Measurements from ENCODE around the gene CWC15.

The CWC15 gene

DNA sequence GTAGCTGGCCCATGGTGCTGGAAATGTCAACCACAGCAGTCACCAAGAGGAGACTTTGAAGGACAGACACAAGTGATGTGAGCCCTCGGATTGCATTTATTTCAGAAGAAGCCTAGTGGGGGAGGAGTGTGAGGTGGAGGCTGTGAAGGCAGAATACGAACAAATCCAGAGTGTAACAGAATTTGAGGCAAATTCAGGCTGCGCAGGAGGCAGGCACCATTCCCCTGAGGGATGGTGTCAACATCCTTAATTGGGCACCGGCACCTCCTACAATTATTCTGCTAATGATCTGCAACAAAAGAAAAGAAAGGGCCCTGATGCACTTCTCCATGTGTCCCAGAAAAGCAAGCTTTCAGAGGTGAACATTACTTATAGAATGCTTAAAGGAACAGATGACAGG is 32.2 kb downstream of the CWC15 start:
- TF ChIP-seq, protein P1, sequence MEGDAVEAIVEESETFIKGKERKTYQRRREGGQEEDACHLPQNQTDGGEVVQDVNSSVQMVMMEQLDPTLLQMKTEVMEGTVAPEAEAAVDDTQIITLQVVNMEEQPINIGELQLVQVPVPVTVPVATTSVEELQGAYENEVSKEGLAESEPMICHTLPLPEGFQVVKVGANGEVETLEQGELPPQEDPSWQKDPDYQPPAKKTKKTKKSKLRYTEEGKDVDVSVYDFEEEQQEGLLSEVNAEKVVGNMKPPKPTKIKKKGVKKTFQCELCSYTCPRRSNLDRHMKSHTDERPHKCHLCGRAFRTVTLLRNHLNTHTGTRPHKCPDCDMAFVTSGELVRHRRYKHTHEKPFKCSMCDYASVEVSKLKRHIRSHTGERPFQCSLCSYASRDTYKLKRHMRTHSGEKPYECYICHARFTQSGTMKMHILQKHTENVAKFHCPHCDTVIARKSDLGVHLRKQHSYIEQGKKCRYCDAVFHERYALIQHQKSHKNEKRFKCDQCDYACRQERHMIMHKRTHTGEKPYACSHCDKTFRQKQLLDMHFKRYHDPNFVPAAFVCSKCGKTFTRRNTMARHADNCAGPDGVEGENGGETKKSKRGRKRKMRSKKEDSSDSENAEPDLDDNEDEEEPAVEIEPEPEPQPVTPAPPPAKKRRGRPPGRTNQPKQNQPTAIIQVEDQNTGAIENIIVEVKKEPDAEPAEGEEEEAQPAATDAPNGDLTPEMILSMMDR (IDR thresholded peaks at IDR 0.05; ENCODE audit: borderline replicate concordance, control extremely low read depth, extremely low read depth, insufficient read depth, missing control alignments), result no peak
- no peak for DNase-seq (ENCODE audit: low spot score)
- in situ Hi-C loops (cut with MboI; ENCODE audit: low sequenced_read_pairs, unreplicated experiment), result no loop called here

DNA sequence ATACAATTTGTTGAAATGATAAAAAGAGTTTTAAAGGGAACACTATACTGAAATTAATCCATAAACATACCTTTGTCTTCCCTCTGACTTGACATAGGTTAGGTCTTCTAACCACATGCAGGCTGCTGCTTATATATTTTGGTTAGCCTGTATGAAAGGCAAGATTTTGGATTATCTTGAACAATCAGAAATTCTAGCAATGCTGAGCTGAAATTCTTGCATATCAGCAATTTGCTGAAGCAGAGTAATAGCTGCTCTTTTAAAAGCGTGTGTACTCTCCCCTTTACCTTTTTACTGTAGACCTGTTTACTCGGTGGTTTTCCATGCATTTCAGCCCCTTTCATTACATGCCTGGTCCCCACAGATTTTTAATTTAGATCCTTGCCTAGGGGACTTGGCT is 34.0 kb downstream of the CWC15 start:
- TF ChIP-seq, protein P1 (IDR thresholded peaks at IDR 0.05; ENCODE audit: borderline replicate concordance, control extremely low read depth, extremely low read depth, insufficient read depth, missing control alignments), result no peak
- in situ Hi-C loops (cut with MboI; ENCODE audit: low sequenced_read_pairs, unreplicated experiment), result no loop called here
- DNase-seq (ENCODE audit: low spot score), result no peak

DNA sequence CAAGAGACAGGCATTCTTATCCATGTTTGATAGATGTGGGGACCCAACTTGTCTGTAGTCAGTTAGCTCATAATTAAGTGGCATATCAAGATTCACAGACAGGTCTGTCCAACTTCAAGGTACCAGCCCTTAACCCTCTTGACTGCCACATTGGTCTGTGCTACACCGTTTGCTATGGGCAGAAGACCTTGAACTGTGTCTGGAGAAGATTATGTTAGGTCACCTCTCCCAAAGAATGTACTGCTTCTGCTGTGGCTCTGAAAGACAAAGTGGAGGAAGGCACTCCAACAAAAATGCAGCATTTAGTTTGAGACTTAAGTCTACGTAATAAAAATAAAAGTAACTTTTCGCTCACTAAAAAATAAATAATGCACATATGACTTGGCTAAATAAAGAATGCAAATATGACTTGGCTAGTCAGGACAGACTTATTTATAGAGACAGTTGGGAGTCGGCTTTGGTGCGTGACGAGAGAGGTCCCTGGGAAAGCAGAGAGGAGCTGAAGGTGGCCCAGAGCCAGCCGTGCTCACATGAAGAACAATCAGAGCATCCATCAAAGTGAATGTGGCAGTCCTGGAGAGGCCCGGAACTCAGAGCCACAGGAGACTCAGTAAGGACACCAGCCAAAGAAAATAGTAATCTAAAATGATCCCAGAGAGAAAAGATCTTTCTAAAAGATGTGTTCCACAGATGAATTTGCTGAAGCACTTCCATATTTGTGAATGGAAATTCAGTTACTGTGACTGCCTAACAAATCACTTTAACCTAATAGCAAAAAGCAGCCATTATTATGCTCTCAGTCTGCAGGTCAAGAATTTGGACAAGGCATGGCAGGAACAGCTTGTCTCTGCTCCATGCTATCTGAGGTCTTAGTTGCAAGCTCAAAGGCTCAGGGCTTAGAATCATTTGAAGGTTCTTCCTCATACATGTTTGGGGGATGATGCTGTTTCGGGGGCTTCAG is 35.0 kb downstream of the CWC15 start:
- in situ Hi-C loops (cut with MboI; ENCODE audit: low sequenced_read_pairs, unreplicated experiment), result no loop called here

DNA sequence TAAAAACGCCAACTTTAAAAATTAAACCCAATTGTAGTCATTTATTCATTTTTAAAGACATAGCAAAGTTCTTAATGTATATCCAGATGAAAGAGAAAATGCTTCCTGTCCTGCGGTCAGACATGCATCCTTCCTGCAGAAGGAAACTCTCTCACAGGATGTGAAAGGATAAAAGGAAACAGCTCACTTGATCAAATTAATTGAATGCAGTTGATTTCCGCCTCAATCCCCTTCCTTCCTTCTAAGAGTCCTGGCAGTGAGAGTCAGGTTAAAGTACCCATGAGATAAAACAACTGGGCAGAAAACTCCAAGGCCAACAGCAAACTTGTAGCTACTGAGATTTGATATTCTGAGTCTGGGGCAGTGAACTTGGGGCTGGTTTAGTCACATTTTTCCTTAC is 38.5 kb downstream of the CWC15 start:
- in situ Hi-C loops (cut with MboI; ENCODE audit: low sequenced_read_pairs, unreplicated experiment), result no loop called here
- TF ChIP-seq, protein P1 (IDR thresholded peaks at IDR 0.05; ENCODE audit: borderline replicate concordance, control extremely low read depth, extremely low read depth, insufficient read depth, missing control alignments), result no peak
- no peak for DNase-seq (ENCODE audit: low spot score)

More for the DNA sequence above, 35.0 kb downstream of the CWC15 start:
- no peak for DNase-seq (ENCODE audit: low spot score)
- TF ChIP-seq, protein P1 (IDR thresholded peaks at IDR 0.05; ENCODE audit: borderline replicate concordance, control extremely low read depth, extremely low read depth, insufficient read depth, missing control alignments), result no peak

DNA sequence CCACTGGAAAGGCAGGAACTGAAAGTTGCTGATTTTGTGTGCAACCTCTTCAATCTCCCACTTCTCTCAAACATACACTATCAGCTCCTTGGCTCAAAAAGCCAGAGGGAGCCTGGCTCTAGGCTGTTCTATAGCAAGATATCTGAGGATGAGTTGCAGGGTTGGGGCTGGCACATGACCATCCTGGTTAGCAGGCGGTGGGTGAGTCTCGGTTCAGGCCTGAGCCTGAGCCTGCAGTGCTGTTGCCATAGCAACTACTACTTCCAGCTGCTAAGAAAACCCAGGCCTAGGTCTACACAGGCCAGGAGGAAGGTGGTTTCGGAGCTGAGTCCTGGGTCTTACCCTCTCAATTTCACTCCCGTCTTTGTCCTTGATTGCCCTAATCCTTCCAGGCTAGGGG is 39.0 kb downstream of the CWC15 start:
- no peak for DNase-seq (ENCODE audit: low spot score)
- in situ Hi-C loops (cut with MboI; ENCODE audit: low sequenced_read_pairs, unreplicated experiment), result no loop called here
- TF ChIP-seq, protein P1 (IDR thresholded peaks at IDR 0.05; ENCODE audit: borderline replicate concordance, control extremely low read depth, extremely low read depth, insufficient read depth, missing control alignments), result no peak

DNA sequence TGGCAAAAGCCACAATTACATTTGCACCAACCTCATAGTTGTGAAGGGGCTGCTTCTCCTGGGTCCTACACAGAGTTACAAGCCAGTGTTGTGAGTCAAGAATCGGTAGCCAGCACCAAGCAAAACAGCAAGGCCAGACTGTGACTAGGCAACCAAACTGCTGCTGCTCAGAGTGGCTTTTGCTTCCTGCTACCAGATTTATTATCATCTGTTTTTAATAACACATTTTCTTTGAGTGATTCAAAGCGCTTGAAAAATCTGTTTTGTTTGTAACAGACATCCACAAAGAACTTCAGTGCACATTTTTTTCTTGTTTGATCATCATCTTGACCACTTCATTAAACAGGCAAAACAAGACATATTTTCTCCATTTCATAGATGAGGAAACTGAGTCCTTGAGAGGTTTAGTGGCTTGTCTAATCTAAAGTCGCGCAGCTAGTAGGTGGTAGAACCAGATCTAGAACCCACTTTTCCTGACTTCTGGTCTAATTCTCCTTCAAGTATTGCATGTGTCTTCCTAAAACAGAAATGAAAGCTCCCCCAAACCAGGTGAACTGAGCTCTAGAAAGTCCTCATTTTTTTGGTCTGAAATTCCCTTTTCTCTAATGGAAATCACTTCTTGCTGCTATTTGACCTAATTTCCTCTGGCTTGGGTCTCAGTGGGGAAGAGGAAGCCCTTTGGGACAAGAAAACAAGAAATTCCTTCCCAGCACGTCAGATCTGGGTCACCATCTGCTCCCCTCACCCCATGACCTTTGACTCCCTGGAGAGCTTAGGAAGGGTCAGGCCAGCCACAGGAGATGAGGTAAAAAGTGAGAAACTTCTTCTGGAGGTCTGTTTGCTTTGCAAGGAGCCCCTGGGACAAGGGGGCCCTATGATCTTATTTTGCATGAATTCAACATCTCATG is 39.9 kb downstream of the CWC15 start:
- in situ Hi-C loops (cut with MboI; ENCODE audit: low sequenced_read_pairs, unreplicated experiment), result no loop called here
- TF ChIP-seq, protein P1 (IDR thresholded peaks at IDR 0.05; ENCODE audit: borderline replicate concordance, control extremely low read depth, extremely low read depth, insufficient read depth, missing control alignments), result no peak
- no peak for DNase-seq (ENCODE audit: low spot score)
